Measurements from ENCODE around the gene FGF11. TPM values are rescaled to one million over a fixed set of nuclear protein-coding genes. Genes with fewer than 3 reads are reported as not detected.

The FGF11 gene
- total and polyA plus RNA-seq, 2 of the 13 experiments (the other 11 are each of a cell fraction or from before 2014, with no cell fraction given) = 0.20 to 7.6 TPM

DNA sequence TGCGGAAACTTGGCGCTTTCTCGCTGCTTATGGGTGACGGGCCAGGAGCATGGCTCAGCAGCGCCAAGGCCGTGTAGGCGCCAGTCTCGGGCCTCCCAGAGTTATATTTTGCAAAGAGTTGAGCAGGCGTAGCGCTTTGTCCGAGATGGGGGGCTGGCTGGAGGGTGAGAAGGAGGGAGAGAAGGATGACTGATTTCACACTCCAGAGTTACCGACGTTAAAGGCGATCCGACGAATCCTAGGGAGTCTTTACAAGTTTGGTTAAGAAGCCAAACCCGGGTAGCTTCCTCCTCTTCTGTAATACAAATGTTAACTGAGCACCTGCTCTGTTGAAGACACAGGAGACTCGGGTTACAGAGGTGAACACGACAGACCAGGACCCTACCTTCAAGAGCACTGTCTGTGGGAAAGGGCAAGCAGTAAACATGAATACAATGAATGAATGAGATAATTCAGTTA, 45.6 kb downstream of the FGF11 start (continued):
- TF ChIP-seq GABPA (IDR thresholded peaks at IDR 0.05; ENCODE audit: low read depth, low read length) (no peak), GABPA (CRISPR knock-in tag; IDR thresholded peaks at IDR 0.05; ENCODE audit: low read depth) (peak; percentile 49), ZNF703 (CRISPR knock-in tag; IDR thresholded peaks at IDR 0.05; ENCODE audit: borderline replicate concordance) (no peak), IKZF4 (CRISPR knock-in tag; IDR thresholded peaks at IDR 0.05; ENCODE audit: borderline replicate concordance, low read depth, not compliant biosample characterization) (no peak), ZNF160 (CRISPR knock-in tag; IDR thresholded peaks at IDR 0.05) (no peak), ZNF430 (CRISPR knock-in tag; IDR thresholded peaks at IDR 0.05) (0 out of 2 replicates have a peak, but pooled peaks have one; percentile 5), TCF7L2 (IDR thresholded peaks at IDR 0.05; ENCODE audit: low read depth, low read length) (no peak), MBD4 (IDR thresholded peaks at IDR 0.05; ENCODE audit: borderline replicate concordance, low read length) (no peak), ZNF33B (CRISPR knock-in tag; IDR thresholded peaks at IDR 0.05) (no peak), NONO (IDR thresholded peaks at IDR 0.05) (no peak), NONO (CRISPR knock-in tag; conservative IDR thresholded peaks at IDR 0.05) (no peak), MAFF (IDR thresholded peaks at IDR 0.05; ENCODE audit: low read depth, low read length) (no peak), TBX3 (IDR thresholded peaks at IDR 0.05; ENCODE audit: borderline replicate concordance) (no peak)
- TF ChIP-seq, protein P1, sequence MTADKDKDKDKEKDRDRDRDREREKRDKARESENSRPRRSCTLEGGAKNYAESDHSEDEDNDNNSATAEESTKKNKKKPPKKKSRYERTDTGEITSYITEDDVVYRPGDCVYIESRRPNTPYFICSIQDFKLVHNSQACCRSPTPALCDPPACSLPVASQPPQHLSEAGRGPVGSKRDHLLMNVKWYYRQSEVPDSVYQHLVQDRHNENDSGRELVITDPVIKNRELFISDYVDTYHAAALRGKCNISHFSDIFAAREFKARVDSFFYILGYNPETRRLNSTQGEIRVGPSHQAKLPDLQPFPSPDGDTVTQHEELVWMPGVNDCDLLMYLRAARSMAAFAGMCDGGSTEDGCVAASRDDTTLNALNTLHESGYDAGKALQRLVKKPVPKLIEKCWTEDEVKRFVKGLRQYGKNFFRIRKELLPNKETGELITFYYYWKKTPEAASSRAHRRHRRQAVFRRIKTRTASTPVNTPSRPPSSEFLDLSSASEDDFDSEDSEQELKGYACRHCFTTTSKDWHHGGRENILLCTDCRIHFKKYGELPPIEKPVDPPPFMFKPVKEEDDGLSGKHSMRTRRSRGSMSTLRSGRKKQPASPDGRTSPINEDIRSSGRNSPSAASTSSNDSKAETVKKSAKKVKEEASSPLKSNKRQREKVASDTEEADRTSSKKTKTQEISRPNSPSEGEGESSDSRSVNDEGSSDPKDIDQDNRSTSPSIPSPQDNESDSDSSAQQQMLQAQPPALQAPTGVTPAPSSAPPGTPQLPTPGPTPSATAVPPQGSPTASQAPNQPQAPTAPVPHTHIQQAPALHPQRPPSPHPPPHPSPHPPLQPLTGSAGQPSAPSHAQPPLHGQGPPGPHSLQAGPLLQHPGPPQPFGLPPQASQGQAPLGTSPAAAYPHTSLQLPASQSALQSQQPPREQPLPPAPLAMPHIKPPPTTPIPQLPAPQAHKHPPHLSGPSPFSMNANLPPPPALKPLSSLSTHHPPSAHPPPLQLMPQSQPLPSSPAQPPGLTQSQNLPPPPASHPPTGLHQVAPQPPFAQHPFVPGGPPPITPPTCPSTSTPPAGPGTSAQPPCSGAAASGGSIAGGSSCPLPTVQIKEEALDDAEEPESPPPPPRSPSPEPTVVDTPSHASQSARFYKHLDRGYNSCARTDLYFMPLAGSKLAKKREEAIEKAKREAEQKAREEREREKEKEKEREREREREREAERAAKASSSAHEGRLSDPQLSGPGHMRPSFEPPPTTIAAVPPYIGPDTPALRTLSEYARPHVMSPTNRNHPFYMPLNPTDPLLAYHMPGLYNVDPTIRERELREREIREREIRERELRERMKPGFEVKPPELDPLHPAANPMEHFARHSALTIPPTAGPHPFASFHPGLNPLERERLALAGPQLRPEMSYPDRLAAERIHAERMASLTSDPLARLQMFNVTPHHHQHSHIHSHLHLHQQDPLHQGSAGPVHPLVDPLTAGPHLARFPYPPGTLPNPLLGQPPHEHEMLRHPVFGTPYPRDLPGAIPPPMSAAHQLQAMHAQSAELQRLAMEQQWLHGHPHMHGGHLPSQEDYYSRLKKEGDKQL (CRISPR knock-in tag; IDR thresholded peaks at IDR 0.05; ENCODE audit: low read depth) = no peak
- TF ChIP-seq, protein P2, sequence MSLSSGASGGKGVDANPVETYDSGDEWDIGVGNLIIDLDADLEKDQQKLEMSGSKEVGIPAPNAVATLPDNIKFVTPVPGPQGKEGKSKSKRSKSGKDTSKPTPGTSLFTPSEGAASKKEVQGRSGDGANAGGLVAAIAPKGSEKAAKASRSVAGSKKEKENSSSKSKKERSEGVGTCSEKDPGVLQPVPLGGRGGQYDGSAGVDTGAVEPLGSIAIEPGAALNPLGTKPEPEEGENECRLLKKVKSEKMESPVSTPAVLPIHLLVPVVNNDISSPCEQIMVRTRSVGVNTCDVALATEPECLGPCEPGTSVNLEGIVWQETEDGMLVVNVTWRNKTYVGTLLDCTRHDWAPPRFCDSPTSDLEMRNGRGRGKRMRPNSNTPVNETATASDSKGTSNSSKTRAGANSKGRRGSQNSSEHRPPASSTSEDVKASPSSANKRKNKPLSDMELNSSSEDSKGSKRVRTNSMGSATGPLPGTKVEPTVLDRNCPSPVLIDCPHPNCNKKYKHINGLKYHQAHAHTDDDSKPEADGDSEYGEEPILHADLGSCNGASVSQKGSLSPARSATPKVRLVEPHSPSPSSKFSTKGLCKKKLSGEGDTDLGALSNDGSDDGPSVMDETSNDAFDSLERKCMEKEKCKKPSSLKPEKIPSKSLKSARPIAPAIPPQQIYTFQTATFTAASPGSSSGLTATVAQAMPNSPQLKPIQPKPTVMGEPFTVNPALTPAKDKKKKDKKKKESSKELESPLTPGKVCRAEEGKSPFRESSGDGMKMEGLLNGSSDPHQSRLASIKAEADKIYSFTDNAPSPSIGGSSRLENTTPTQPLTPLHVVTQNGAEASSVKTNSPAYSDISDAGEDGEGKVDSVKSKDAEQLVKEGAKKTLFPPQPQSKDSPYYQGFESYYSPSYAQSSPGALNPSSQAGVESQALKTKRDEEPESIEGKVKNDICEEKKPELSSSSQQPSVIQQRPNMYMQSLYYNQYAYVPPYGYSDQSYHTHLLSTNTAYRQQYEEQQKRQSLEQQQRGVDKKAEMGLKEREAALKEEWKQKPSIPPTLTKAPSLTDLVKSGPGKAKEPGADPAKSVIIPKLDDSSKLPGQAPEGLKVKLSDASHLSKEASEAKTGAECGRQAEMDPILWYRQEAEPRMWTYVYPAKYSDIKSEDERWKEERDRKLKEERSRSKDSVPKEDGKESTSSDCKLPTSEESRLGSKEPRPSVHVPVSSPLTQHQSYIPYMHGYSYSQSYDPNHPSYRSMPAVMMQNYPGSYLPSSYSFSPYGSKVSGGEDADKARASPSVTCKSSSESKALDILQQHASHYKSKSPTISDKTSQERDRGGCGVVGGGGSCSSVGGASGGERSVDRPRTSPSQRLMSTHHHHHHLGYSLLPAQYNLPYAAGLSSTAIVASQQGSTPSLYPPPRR (CRISPR knock-in tag; IDR thresholded peaks at IDR 0.05; ENCODE audit: borderline replicate concordance) = 0 out of 2 replicates have a peak, but pooled peaks have one; percentile 7
- TF ChIP-seq, protein P3, sequence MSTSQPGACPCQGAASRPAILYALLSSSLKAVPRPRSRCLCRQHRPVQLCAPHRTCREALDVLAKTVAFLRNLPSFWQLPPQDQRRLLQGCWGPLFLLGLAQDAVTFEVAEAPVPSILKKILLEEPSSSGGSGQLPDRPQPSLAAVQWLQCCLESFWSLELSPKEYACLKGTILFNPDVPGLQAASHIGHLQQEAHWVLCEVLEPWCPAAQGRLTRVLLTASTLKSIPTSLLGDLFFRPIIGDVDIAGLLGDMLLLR (CRISPR knock-in tag; IDR thresholded peaks at IDR 0.05) = peak; percentile 76
- TF ChIP-seq, protein P4, sequence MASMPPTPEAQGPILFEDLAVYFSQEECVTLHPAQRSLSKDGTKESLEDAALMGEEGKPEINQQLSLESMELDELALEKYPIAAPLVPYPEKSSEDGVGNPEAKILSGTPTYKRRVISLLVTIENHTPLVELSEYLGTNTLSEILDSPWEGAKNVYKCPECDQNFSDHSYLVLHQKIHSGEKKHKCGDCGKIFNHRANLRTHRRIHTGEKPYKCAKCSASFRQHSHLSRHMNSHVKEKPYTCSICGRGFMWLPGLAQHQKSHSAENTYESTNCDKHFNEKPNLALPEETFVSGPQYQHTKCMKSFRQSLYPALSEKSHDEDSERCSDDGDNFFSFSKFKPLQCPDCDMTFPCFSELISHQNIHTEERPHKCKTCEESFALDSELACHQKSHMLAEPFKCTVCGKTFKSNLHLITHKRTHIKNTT (CRISPR knock-in tag; IDR thresholded peaks at IDR 0.05) = no peak

Measured in HepG2 (cell line).